Endothelial cell of umbilical vein (primary cell): Measurements from ENCODE around the gene AIM2. TPM values are rescaled to one million over a fixed set of nuclear protein-coding genes. Genes with fewer than 3 reads are reported as not detected.

Experiments used
- BruUV-seq: library from RNA; stranded (reverse); fragments of 400-500 nt; replicated peaks from 2 replicates; lab custom pipeline; 2021; lab: Mats Ljungman, UMichigan
- CTCF ChIA-PET: fragments of 300-600, 350-600 bp; sonication (Branson Sonifier 250); formaldehyde crosslinking; loops from one replicate; lab custom pipeline; 2021; ENCODE audit warnings: antibody characterized with exemption, inconsistent platforms; lab: Charles Lee
- POLR2A ChIA-PET: fragments of 300-600, 350-600 bp; sonication (Branson Sonifier 250); formaldehyde crosslinking; loops from one replicate; lab custom pipeline; 2021; ENCODE audit warnings: antibody characterized with exemption, inconsistent platforms; lab: Charles Lee
- DNase-seq: peaks from one replicate; pipeline ENCODE4 v3.0.0-alpha.2; 2011; ENCODE audit warnings: low read depth, low spot score
- FAIRE-seq: peaks from 2 replicates; lab custom pipeline; 2011; peaks lifted over from hg19 to GRCh38; lab: Jason Lieb, UNC
- H2AFZ ChIP-seq: 2 replicates; pipeline ENCODE4 v1.6.0; 2012; ENCODE audit warnings: low read depth, low read length, control low read depth, inconsistent platforms
- H3K27ac ChIP-seq: 2 replicates; pipeline ENCODE4 v1.5.1; 2011; ENCODE audit warnings: low read depth, mild to moderate bottlenecking, control low read depth, low read length, moderate library complexity; ENCODE audit not compliant: insufficient read depth
- H3K27me3 ChIP-seq, 2 experiments: 2 replicates each; pipeline versions ENCODE4 v1.6.0 to v1.6.1; 2011; ENCODE audit warnings: low read length in 2 of 2, mixed read lengths in 1 of 2; ENCODE audit not compliant: control insufficient read depth in 2 of 2, insufficient read depth in 2 of 2
- H3K36me3 ChIP-seq, 2 experiments: 2 replicates in 1 of 2; 3 replicates in 1 of 2; pipeline ENCODE4 v1.5.1; 2011; ENCODE audit warnings: low read length in 2 of 2, mild to moderate bottlenecking in 1 of 2, moderate library complexity in 1 of 2; ENCODE audit not compliant: control insufficient read depth in 2 of 2, insufficient read depth in 2 of 2; ENCODE audit errors: extremely low read depth in 1 of 2
- H3K4me1 ChIP-seq: 3 replicates; pipeline ENCODE4 v1.5.1; 2011; ENCODE audit warnings: mild to moderate bottlenecking, low read length; ENCODE audit not compliant: control insufficient read depth, insufficient read depth; ENCODE audit errors: extremely low read depth
- H3K4me2 ChIP-seq: 2 replicates; pipeline ENCODE4 v1.6.1; 2011; ENCODE audit warnings: low read length, control low read depth, mixed read lengths; ENCODE audit not compliant: insufficient read depth
- H3K4me3 ChIP-seq, 3 experiments: fragments of 200-600 bp in 1 of 3; sonication (generic), shearing (Covaris generic) in 1 of 3; replicated peaks in 1 of 3; 2 replicates each; pipeline ENCODE4 v1.5.1; 2011 to 2016; ENCODE audit warnings: control low read depth in 3 of 3, low read length in 3 of 3, mild to moderate bottlenecking in 2 of 3, inconsistent platforms in 1 of 3, low read depth in 1 of 3, moderate library complexity in 1 of 3; ENCODE audit not compliant: insufficient read depth in 1 of 3
- H3K79me2 ChIP-seq: 2 replicates; pipeline ENCODE4 v1.6.0; 2012; ENCODE audit warnings: low read length, inconsistent platforms; ENCODE audit not compliant: control insufficient read depth, insufficient read depth
- H3K9ac ChIP-seq: replicated peaks from 2 replicates; pipeline ENCODE3; 2011; ENCODE audit warnings: low read length, control low read depth; ENCODE audit not compliant: insufficient read depth; ENCODE audit errors: extremely low read depth
- H3K9me1 ChIP-seq: replicated peaks from 3 replicates; pipeline ENCODE4 v1.6.0; 2011; ENCODE audit warnings: mild to moderate bottlenecking, low read length; ENCODE audit not compliant: control insufficient read depth, insufficient read depth; ENCODE audit errors: extremely low read depth
- H3K9me3 ChIP-seq: replicated peaks from 2 replicates; pipeline ENCODE4 v1.5.1; 2012; ENCODE audit warnings: low read length, inconsistent platforms; ENCODE audit not compliant: control insufficient read depth, insufficient read depth
- H4K20me1 ChIP-seq: replicated peaks from 2 replicates; pipeline ENCODE3; 2011; ENCODE audit warnings: mild to moderate bottlenecking, low read length; ENCODE audit not compliant: control insufficient read depth, insufficient read depth; ENCODE audit errors: extremely low read depth
- EZH2 ChIP-seq: IDR thresholded peaks from 2 replicates; pipeline ENCODE4 v1.6.1; 2012; ENCODE audit warnings: borderline replicate concordance, low read depth, mild to moderate bottlenecking, moderate library complexity, low read length, inconsistent platforms; ENCODE audit not compliant: severe bottlenecking
- FOS ChIP-seq: IDR thresholded peaks from 2 replicates; pipeline ENCODE4 v1.6.1; 2011; ENCODE audit warnings: mild to moderate bottlenecking, low read length, moderate library complexity, borderline replicate concordance; ENCODE audit not compliant: insufficient read depth
- GATA2 ChIP-seq: IDR thresholded peaks from 2 replicates; pipeline ENCODE4 v1.7.0; 2011; ENCODE audit warnings: low read depth, mild to moderate bottlenecking, moderate library complexity, mixed read lengths, low read length; ENCODE audit not compliant: insufficient read length, insufficient read depth
- JUN ChIP-seq: IDR thresholded peaks from 2 replicates; pipeline ENCODE4 v1.6.1; 2011; ENCODE audit warnings: borderline replicate concordance, low read depth; ENCODE audit not compliant: insufficient read length, insufficient read depth
- MYC ChIP-seq: IDR thresholded peaks from one replicate; pipeline ENCODE4 v1.6.1; 2011; ENCODE audit warnings: mild to moderate bottlenecking, low read depth, low read length
- POLR2A ChIP-seq: IDR thresholded peaks from 2 replicates; pipeline ENCODE4 v1.6.1; 2012; ENCODE audit warnings: low read depth, mild to moderate bottlenecking, control low read depth, low read length
- POLR2AphosphoS5 ChIP-seq: IDR thresholded peaks from 2 replicates; pipeline ENCODE4 v1.6.1; 2012; ENCODE audit warnings: low read depth, mild to moderate bottlenecking, control low read depth, low read length, moderate library complexity; ENCODE audit not compliant: insufficient read depth
- dilution Hi-C: fragments of 300-500 bp; cut with MboI; formaldehyde crosslinking; loops from one replicate; pipeline ENCODE4 v1.15.0; 2019; ENCODE audit warnings: low sequenced_read_pairs; ENCODE audit not compliant: extremely low pct_ligation_motif_present
- intact Hi-C: fragments of 100-400 bp; cut with micrococcal nuclease; formaldehyde crosslinking; loops from one replicate; pipeline ENCODE4 v1.10.0; 2022
- polyA plus RNA-seq, 4 experiments: library from polyadenylated mRNA; depleted of rRNA in 3 of 4; stranded (reverse) in 3 of 4; unstranded in 1 of 4; fragments of >200 nt; gene quantifications; 2 replicates each; pipeline versions ENCODE4 v1.2.1 to v1.2.3, GENCODE V29; 2011 to 2012; ENCODE audit warnings: missing spikeins in 1 of 4
- total RNA-seq: library from RNA; stranded (reverse); gene quantifications from 2 replicates; pipeline ENCODE4 v1.2.3, GENCODE V29; 2021
- TF ChIP-seq, protein P1 (sequence below), 2 donors: IDR thresholded peaks; 1 replicate in 1 of 2; 2 replicates in 1 of 2; pipeline ENCODE4 v1.5.1; 2011; ENCODE audit warnings: low read length in 2 of 2, mild to moderate bottlenecking in 2 of 2, moderate library complexity in 2 of 2, control low read depth in 1 of 2, inconsistent platforms in 1 of 2, low read depth in 1 of 2; ENCODE audit not compliant: insufficient read depth in 1 of 2; ENCODE audit errors: extremely low read depth in 1 of 2
- TF ChIP-seq, protein P2 (sequence below): IDR thresholded peaks from 2 replicates; pipeline ENCODE4 v1.6.1; 2011; ENCODE audit not compliant: insufficient read depth, insufficient read length

Gene AIM2
- total and polyA plus RNA-seq, 2 donors (not counting 3 experiments of a cell fraction or from before 2014, with no cell fraction given) = not detected

DNA sequence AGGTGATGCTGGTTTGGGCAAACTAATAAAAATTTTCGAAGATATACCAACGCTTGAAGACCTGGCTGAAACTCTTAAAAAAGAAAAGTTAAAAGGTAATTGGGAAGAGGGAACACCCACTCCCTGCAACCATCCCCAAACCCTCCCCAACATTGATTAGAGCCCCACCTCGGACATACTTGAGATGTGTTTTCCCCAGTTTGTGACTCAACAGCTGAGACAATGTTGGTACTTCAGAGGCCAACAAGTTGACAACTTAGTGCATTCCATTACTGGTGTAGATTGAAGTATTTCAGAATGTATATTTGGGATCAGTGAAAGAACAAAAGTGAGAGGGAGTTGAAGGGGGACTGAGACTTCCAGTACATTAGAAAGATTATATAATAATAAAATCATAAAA lies 61.7 kb downstream of the AIM2 start:
- DNase-seq (no peak), FAIRE-seq (no peak)
- CTCF ChIA-PET = interaction anchor here (1.2 to 1.6 kb wide), 2 partner anchors 11 to 15 kb away, joined by 5 to 6 read pairs; no protein-coding TSS in a partner anchor
- peaks cover 51% of the 10 kb centered on the region for H3K4me1 ChIP-seq
- POLR2A ChIA-PET = no interaction called here
- no peak overlapping the region for H3K4me2 ChIP-seq
- H3K9me3 ChIP-seq = no peaks in the 10 kb centered on the region
- dilution Hi-C loops (no loop called here), intact Hi-C loops (loop anchor here (1.0 to 10.0 kb wide), 3 partner anchors 15 to 907 kb away; no protein-coding TSS in a partner anchor)
- no peaks in the 10 kb centered on the region for H3K27me3 ChIP-seq
- TF ChIP-seq, protein P1, sequence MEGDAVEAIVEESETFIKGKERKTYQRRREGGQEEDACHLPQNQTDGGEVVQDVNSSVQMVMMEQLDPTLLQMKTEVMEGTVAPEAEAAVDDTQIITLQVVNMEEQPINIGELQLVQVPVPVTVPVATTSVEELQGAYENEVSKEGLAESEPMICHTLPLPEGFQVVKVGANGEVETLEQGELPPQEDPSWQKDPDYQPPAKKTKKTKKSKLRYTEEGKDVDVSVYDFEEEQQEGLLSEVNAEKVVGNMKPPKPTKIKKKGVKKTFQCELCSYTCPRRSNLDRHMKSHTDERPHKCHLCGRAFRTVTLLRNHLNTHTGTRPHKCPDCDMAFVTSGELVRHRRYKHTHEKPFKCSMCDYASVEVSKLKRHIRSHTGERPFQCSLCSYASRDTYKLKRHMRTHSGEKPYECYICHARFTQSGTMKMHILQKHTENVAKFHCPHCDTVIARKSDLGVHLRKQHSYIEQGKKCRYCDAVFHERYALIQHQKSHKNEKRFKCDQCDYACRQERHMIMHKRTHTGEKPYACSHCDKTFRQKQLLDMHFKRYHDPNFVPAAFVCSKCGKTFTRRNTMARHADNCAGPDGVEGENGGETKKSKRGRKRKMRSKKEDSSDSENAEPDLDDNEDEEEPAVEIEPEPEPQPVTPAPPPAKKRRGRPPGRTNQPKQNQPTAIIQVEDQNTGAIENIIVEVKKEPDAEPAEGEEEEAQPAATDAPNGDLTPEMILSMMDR (IDR thresholded peaks at IDR 0.05; ENCODE audit: extremely low read depth in 1 of 2, insufficient read depth in 1 of 2, low read depth in 1 of 2, low read length in 2 of 2) = no peak
- no peak for TF ChIP-seq GATA2
- TF ChIP-seq POLR2A = no peak
- TF ChIP-seq EZH2 = no peak
- no peak for TF ChIP-seq POLR2AphosphoS5
- TF ChIP-seq, protein P2, sequence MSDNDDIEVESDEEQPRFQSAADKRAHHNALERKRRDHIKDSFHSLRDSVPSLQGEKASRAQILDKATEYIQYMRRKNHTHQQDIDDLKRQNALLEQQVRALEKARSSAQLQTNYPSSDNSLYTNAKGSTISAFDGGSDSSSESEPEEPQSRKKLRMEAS = no peak
- no peak for TF ChIP-seq FOS
- no peak for TF ChIP-seq MYC
- no peak for TF ChIP-seq JUN
- no peaks in the 10 kb centered on the region for H3K9me1 ChIP-seq
- peak overlapping the region; percentile 27 for H3K27ac ChIP-seq
- no peak overlapping the region for H3K9ac ChIP-seq
- peaks cover 80% of the 10 kb centered on the region for H3K79me2 ChIP-seq
- no TSS peak for BruUV-seq
- peaks cover 16 to 29% of the 10 kb centered on the region in 2 experiments for H3K36me3 ChIP-seq
- H3K4me3 ChIP-seq = no peak overlapping the region
- no peak overlapping the region for H2AFZ ChIP-seq
- H4K20me1 ChIP-seq = no peaks in the 10 kb centered on the region
